K562 (cell line): ENCODE data around the gene DOCK4. TPM values are rescaled to one million over a fixed set of nuclear protein-coding genes. Genes with fewer than 3 reads are reported as not detected.
A peak's percentile ranks its signal among the peaks of the same experiment; 100 is the strongest.

Experiments
- ATAC-seq: fragments of 200-7000 bp; cut with Tn5 transposase; 3 replicates; pipeline ENCODE4 v1.9.1; 2020; ENCODE audit warnings: moderate library complexity
- BruUV-seq: library from RNA; stranded (reverse); fragments of 400-500 nt; replicated peaks from 2 replicates; lab custom pipeline; 2021; lab: Mats Ljungman, UMichigan
- CTCF ChIA-PET: fragments of 300-600 bp; formaldehyde crosslinking; extraction: SDS; loops from one replicate; lab custom pipeline; 2021; ENCODE audit warnings: low intra/inter-chr PET ratio; lab: Yijun Ruan, JAX
- POLR2A ChIA-PET: fragments of 300-600, 350-650 bp; sonication (Branson Sonifier 250); formaldehyde crosslinking; extraction: SDS; loops from one replicate; lab custom pipeline; 2021; ENCODE audit warnings: antibody characterized with exemption, inconsistent platforms; lab: Yijun Ruan, JAX
- DNase-seq, 4 experiments: peaks; one replicate each; pipeline versions ENCODE4 v3.0.0 to v3.0.0-alpha.2; 2011 to 2018; ENCODE audit warnings: low spot score in 3 of 4, mixed read lengths in 3 of 4; ENCODE audit errors: extremely low read depth in 1 of 4
- FAIRE-seq: peaks from 2 replicates; lab custom pipeline; 2011; peaks lifted over from hg19 to GRCh38; lab: Jason Lieb, UNC
- H2AFZ ChIP-seq: 2 replicates; pipeline ENCODE4 v1.6.0; 2011; ENCODE audit warnings: low read depth, low read length, control low read depth, inconsistent platforms
- H3K27ac ChIP-seq: fragments of 200-600 bp; 3 replicates; pipeline ENCODE4 v1.8.0; 2011; ENCODE audit warnings: low read depth, mild to moderate bottlenecking, control low read depth, inconsistent platforms, low read length, moderate library complexity, mixed read lengths; ENCODE audit errors: extremely low read depth
- H3K27me3 ChIP-seq, 2 experiments: fragments of 300-600 bp in 1 of 2; 2 replicates in 1 of 2; 3 replicates in 1 of 2; pipeline versions ENCODE4 v1.6.0 to v1.8.0; 2011; ENCODE audit warnings: inconsistent platforms in 2 of 2, low read length in 2 of 2, mild to moderate bottlenecking in 1 of 2, mixed read lengths in 1 of 2, moderate library complexity in 1 of 2; ENCODE audit not compliant: control insufficient read depth in 2 of 2, insufficient read depth in 2 of 2
- H3K36me3 ChIP-seq: fragments of 300-600 bp; 3 replicates; pipeline ENCODE4 v1.8.0; 2011; ENCODE audit warnings: mild to moderate bottlenecking, low read length, inconsistent platforms; ENCODE audit not compliant: control insufficient read depth, insufficient read depth
- H3K4me1 ChIP-seq, 2 experiments: fragments of 200-600 bp in 1 of 2; replicated peaks in 1 of 2; 2 replicates in 1 of 2; 3 replicates in 1 of 2; pipeline versions ENCODE4 v1.5.1 to v1.8.0; 2011; ENCODE audit warnings: inconsistent platforms in 2 of 2, low read length in 2 of 2, mild to moderate bottlenecking in 1 of 2, mixed read lengths in 1 of 2, moderate library complexity in 1 of 2; ENCODE audit not compliant: control insufficient read depth in 2 of 2, insufficient read depth in 2 of 2
- H3K4me2 ChIP-seq: 2 replicates; pipeline ENCODE4 v1.6.1; 2011; ENCODE audit warnings: low read length, control low read depth, inconsistent platforms, mixed read lengths; ENCODE audit not compliant: insufficient read depth
- H3K4me3 ChIP-seq: fragments of 200-600 bp; sonication (generic), shearing (Covaris generic); 2 replicates; pipeline ENCODE4 v1.5.1; 2016; ENCODE audit warnings: control low read depth, inconsistent platforms
- H3K79me2 ChIP-seq: fragments of 200-600 bp; 3 replicates; pipeline ENCODE4 v1.8.0; 2011; ENCODE audit warnings: low read length, inconsistent platforms; ENCODE audit not compliant: control insufficient read depth, insufficient read depth
- H3K9ac ChIP-seq, 2 experiments: 2 replicates each; pipeline versions ENCODE4 v1.6.0 to v1.6.1; 2011; ENCODE audit warnings: low read depth in 2 of 2, low read length in 2 of 2, control low read depth in 1 of 2, inconsistent platforms in 1 of 2, mild to moderate bottlenecking in 1 of 2, mixed read lengths in 1 of 2; ENCODE audit not compliant: insufficient read depth in 1 of 2
- H3K9me1 ChIP-seq: one replicate; pipeline ENCODE4 v1.6.0; 2011; ENCODE audit warnings: inconsistent platforms, mild to moderate bottlenecking, low read length, moderate library complexity; ENCODE audit not compliant: control insufficient read depth, insufficient read depth
- H3K9me3 ChIP-seq: replicated peaks from 2 replicates; pipeline ENCODE4 v1.5.1; 2011; ENCODE audit warnings: low read depth, low read length, inconsistent platforms; ENCODE audit not compliant: control insufficient read depth, insufficient read depth
- H4K20me1 ChIP-seq: replicated peaks from 2 replicates; pipeline ENCODE4 v1.6.1; 2011; ENCODE audit warnings: low read length, inconsistent platforms, mixed read lengths; ENCODE audit not compliant: control insufficient read depth, insufficient read depth
- MEIS2 ChIP-seq: fragments of 450-650 bp; IDR thresholded peaks from 2 replicates; pipeline ENCODE4 v1.6.1; 2014; ENCODE audit warnings: mild to moderate bottlenecking; ENCODE audit not compliant: partially characterized antibody
- PBX2 ChIP-seq, 2 experiments: IDR thresholded peaks in 1 of 2; conservative IDR thresholded peaks in 1 of 2; 2 replicates each; pipeline ENCODE4 v1.6.1; 2016; ENCODE audit warnings: low read depth in 2 of 2, mild to moderate bottlenecking in 1 of 2, missing compliant biosample characterization in 1 of 2, missing genetic modification characterization in 1 of 2, moderate library complexity in 1 of 2
- ZNF280A ChIP-seq: fragments of 450-650 bp; IDR thresholded peaks from 2 replicates; pipeline ENCODE4 v1.6.1; 2018; ENCODE audit warnings: mild to moderate bottlenecking, low read depth; ENCODE audit not compliant: partially characterized antibody
- WGBS: fragments of 100-300 bp; shearing (Covaris generic); methylation state at CpG from one replicate; pipeline ENCODE4 v1.1.6; 2016; ENCODE audit warnings: low coverage, mixed read lengths; ENCODE audit not compliant: insufficient coverage; ENCODE audit errors: missing lambda C conversion rate; 5-methylcytosine and 5-hydroxymethylcytosine counted together
- in situ Hi-C: fragments of 300-500 bp; cut with MboI; formaldehyde crosslinking; loops from 4 replicates; pipeline ENCODE4 v1.15.0; 2018; ENCODE audit warnings: inconsistent platforms, mixed read lengths
- intact Hi-C: fragments of 100-400 bp; cut with micrococcal nuclease; formaldehyde crosslinking; loops from 2 replicates; pipeline ENCODE4 v1.14.2; 2022
- polyA plus RNA-seq, 8 experiments: library from polyadenylated mRNA; depleted of rRNA in 4 of 8; stranded (reverse) in 5 of 8; unstranded in 3 of 8; fragments of >200 nt; fragmentation: Nextera tagmentation in 2 of 8; fragmentation: Illumina TruSeq in 1 of 8; extraction: Ambion mirVana in 2 of 8; extraction: Trizol in 1 of 8; gene quantifications; 2 replicates each; pipeline versions ENCODE4 v1.2.1 to v1.2.3, GENCODE V29; 2011 to 2014; ENCODE audit warnings: inconsistent platforms in 1 of 8, missing spikeins in 1 of 8
- total RNA-seq, 7 experiments: library from RNA; depleted of rRNA in 6 of 7; stranded (reverse); fragments of >200 nt in 6 of 7; fragmentation: Illumina TruSeq in 2 of 7; extraction: Trizol in 2 of 7; gene quantifications; 2 replicates each; pipeline versions ENCODE4 v1.2.1 to v1.2.3, GENCODE V29; 2011 to 2021; ENCODE audit warnings: low replicate concordance in 1 of 7

DOCK4 gene
- total and polyA plus RNA-seq, 9 of the 15 experiments (the other 6 are each of a cell fraction or from before 2014, with no cell fraction given), result 0.42 to 5.7 (median 2.3) TPM

GRCh38 chr7:112130729-112131410 is 75.3 kb downstream of the DOCK4 start:
- Histone ChIP-seq H3K9me1 (no peaks in the 10 kb centered on the region), H3K36me3 (no peaks in the 10 kb centered on the region), H3K9ac (no peak overlapping the region), H3K27me3 (peaks cover 0 to 11% of the 10 kb centered on the region in 2 experiments; a peak in 1 of 5 replicates), H3K9me3 (no peaks in the 10 kb centered on the region)
- POLR2A ChIA-PET, result no interaction called here
- no TSS peak for BruUV-seq
- TF ChIP-seq ZNF280A (no peak), PBX2 (CRISPR knock-in tag; IDR thresholded peaks at IDR 0.05; ENCODE audit: low read depth) (no peak), PBX2 (tag; conservative IDR thresholded peaks at IDR 0.05; ENCODE audit: low read depth) (peak; percentile 38; the same call in 1 of the 2 replicates), MEIS2 (peak; percentile 33)
- TF ChIP-seq, all 486 proteins: peak for 2
- no peak overlapping the region for H3K4me2 ChIP-seq
- ATAC-seq, result no peak
- DNase-seq, result no peak
- H2AFZ ChIP-seq, result no peak overlapping the region
- H4K20me1 ChIP-seq, result no peaks in the 10 kb centered on the region
- CTCF ChIA-PET, result no interaction called here
- WGBS, result 1% methylated on average over 10 of the region's 10 CpGs
- no peak overlapping the region for H3K4me3 ChIP-seq
- in situ Hi-C loops (no loop called here), intact Hi-C loops (no loop called here)
- no peak for FAIRE-seq
- H3K79me2 ChIP-seq, result no peaks in the 10 kb centered on the region
- no peaks in the 10 kb centered on the region for H3K4me1 ChIP-seq
- no peak overlapping the region for H3K27ac ChIP-seq
